Bronchial epithelial cell (primary cell): ENCODE results near the gene ZNF236. TPM values are rescaled to one million over a fixed set of nuclear protein-coding genes. Genes with fewer than 3 reads are reported as not detected.

Experiments used
- DNase-seq: peaks from one replicate; pipeline ENCODE4 v3.0.0-alpha.2; 2010; ENCODE audit warnings: low read depth
- FAIRE-seq: peaks from 2 replicates; lab custom pipeline; 2011; peaks lifted over from hg19 to GRCh38; lab: Jason Lieb, UNC
- H3K27me3 ChIP-seq: 2 replicates; pipeline ENCODE4 v1.5.1; 2011; ENCODE audit warnings: low read length; ENCODE audit not compliant: control insufficient read depth, insufficient read depth
- H3K36me3 ChIP-seq: 2 replicates; pipeline ENCODE4 v1.5.1; 2011; ENCODE audit warnings: low read length; ENCODE audit not compliant: control insufficient read depth, insufficient read depth
- H3K4me3 ChIP-seq: 2 replicates; pipeline ENCODE4 v1.5.1; 2011; ENCODE audit warnings: mild to moderate bottlenecking, low read depth, low read length, control low read depth
- total RNA-seq: library from RNA; depleted of rRNA; stranded (reverse); fragments of >200 nt; gene quantifications from 2 replicates; pipeline ENCODE4 v1.2.1, GENCODE V29; 2014
- TF ChIP-seq, protein P1 (sequence below): IDR thresholded peaks from 2 replicates; pipeline ENCODE4 v1.5.1; 2011; ENCODE audit warnings: mild to moderate bottlenecking, moderate library complexity, low read length, control low read depth, inconsistent platforms; ENCODE audit not compliant: insufficient read depth, severe bottlenecking

Gene ZNF236
- total RNA-seq, 1 donor from 2014 or later = 5.3 TPM

DNA sequence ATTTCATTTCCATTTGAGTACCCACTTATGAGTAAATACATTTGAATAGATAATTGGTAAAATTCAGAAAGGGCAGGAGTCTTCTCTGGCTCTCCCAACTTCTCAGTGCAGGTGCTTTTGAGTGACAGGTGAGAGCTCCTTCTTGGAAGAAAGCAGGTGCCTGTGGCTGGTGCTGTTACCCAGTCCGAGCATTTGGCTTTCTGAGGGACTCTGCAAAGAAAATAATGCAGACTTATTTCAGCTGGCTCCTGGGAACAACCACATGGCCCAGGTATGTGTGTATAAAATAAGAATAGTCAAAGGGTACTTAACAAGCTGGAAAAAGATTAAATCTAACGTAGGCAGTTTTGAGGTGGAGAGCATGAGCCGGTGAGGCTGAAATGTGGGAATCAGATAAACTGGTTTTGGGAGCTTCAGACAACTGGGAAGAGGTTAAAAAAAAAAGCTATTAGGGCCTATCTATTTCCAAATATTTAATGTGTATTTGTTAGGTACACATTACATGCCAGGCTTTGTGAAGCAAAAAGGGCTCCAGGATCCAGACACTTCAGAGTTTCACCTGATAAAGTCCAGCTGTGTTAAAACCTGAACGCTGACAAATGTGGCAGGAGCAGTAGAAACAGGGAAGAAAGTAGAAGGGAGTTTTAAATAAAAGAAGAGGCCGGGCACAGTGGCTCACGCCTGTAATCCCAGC is 20.6 kb downstream of the ZNF236 start:
- FAIRE-seq (no peak), DNase-seq (no peak)
- Histone ChIP-seq H3K27me3 (no peaks in the 10 kb centered on the region), H3K4me3 (no peak overlapping the region), H3K36me3 (no peaks in the 10 kb centered on the region)
- TF ChIP-seq, protein P1, sequence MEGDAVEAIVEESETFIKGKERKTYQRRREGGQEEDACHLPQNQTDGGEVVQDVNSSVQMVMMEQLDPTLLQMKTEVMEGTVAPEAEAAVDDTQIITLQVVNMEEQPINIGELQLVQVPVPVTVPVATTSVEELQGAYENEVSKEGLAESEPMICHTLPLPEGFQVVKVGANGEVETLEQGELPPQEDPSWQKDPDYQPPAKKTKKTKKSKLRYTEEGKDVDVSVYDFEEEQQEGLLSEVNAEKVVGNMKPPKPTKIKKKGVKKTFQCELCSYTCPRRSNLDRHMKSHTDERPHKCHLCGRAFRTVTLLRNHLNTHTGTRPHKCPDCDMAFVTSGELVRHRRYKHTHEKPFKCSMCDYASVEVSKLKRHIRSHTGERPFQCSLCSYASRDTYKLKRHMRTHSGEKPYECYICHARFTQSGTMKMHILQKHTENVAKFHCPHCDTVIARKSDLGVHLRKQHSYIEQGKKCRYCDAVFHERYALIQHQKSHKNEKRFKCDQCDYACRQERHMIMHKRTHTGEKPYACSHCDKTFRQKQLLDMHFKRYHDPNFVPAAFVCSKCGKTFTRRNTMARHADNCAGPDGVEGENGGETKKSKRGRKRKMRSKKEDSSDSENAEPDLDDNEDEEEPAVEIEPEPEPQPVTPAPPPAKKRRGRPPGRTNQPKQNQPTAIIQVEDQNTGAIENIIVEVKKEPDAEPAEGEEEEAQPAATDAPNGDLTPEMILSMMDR = no peak

- TF ChIP-seq, protein P1 = no peak
- no peak for DNase-seq
- Histone ChIP-seq H3K36me3 (no peaks in the 10 kb centered on the region), H3K4me3 (no peak overlapping the region), H3K27me3 (no peaks in the 10 kb centered on the region)
- no peak for FAIRE-seq
These were observed 21.8 kb downstream of the ZNF236 start for GRCh38 chr18:76844144-76844543.

DNA sequence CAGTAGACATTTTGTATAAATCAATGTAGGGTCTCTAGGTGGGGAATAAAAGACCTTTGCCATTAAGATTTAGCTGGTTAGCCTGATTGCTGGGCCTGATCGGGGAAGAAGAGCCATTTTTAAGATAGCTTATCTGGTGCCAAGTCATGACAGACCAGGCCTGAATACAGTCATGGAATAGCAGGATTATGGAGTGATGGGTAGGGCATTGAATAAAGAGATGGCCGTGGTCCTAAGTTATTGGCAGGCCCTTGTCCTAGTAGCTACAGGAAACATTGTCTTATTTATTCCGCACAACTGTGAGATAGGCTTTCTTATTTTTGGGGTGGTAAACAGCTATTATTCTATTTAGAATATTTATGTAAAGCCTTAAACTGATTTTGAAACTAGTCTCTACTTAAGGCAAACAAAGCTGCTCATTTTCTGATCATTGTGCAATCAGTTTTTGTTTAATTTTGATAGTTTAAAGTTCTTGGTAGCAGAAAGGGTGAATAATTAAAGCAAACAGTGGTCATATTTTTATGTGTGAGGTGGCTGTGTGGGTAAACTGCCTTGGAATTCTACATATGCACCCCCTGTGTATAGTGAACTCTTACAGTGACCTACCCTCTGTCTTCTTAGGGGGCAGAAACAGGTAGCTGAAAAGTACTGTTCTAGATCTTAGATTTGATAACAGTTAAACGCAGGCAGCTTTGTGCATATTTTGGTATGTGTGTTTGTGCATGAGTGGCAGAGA is 22.6 kb downstream of the ZNF236 start:
- Histone ChIP-seq H3K36me3 (no peaks in the 10 kb centered on the region), H3K27me3 (no peaks in the 10 kb centered on the region), H3K4me3 (no peak overlapping the region)
- FAIRE-seq = no peak
- TF ChIP-seq, protein P1 = no peak
- peak; percentile 44 for DNase-seq

- Histone ChIP-seq H3K36me3 (no peaks in the 10 kb centered on the region), H3K27me3 (no peaks in the 10 kb centered on the region), H3K4me3 (no peak overlapping the region)
- FAIRE-seq (no peak), DNase-seq (no peak)
- TF ChIP-seq, protein P1 = no peak
These were observed 23.9 kb downstream of the ZNF236 start for GRCh38 chr18:76846217-76846616.

- FAIRE-seq (no peak), DNase-seq (peak; percentile 8)
- Histone ChIP-seq H3K36me3 (no peaks in the 10 kb centered on the region), H3K4me3 (no peak overlapping the region), H3K27me3 (no peaks in the 10 kb centered on the region)
- TF ChIP-seq, protein P1 = no peak
These were observed 25.6 kb downstream of the ZNF236 start for GRCh38 chr18:76847916-76848315.
